HG03469 (cell line): ENCODE data around the gene CISD3.
"Not testable (repeated sequence)": the region's sequence is repeated elsewhere in the genome, so short reads cannot be mapped to it uniquely, and the experiment has no call there.

Experiments
- ATAC-seq: cut with Tn5 transposase; IDR thresholded peaks from one replicate; pipeline ENCODE4 v1.9.1; 2021; ENCODE audit warnings: mild to moderate bottlenecking, moderate library complexity, moderate number of reproducible peaks; ENCODE audit not compliant: unreplicated experiment

The CISD3 gene

DNA sequence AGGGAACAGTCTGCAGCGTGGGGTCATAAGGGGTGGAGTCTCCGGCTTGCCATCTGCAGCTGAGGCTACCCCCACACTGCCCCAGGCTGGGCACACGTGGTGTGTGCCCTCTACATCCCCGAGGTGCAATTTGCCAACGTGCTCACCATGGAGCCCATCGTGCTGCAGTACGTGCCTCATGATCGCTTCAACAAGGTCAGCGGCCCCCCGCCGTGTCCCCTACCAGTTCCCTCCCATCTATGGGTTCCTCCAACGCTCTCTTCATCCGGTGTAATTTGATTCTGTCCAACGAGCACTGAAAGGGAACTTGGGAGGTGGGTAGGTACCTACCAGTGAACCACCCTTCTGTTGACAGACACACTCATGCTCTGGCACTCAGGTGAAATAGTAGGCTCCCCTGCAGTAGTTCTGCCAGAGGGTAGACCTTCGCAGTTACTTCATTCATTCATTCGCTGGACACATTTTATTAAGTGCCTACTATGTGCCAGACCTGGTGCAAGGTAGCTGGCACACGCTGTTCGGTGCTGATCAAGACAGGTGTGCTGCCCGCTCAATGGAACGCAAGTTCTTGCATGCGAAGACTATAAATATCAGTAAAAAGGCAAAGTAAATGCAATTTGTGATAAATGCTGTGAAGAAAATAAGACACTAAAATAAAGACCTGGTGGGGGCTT is 22.3 kb upstream of the CISD3 start:
- no peak for ATAC-seq

DNA sequence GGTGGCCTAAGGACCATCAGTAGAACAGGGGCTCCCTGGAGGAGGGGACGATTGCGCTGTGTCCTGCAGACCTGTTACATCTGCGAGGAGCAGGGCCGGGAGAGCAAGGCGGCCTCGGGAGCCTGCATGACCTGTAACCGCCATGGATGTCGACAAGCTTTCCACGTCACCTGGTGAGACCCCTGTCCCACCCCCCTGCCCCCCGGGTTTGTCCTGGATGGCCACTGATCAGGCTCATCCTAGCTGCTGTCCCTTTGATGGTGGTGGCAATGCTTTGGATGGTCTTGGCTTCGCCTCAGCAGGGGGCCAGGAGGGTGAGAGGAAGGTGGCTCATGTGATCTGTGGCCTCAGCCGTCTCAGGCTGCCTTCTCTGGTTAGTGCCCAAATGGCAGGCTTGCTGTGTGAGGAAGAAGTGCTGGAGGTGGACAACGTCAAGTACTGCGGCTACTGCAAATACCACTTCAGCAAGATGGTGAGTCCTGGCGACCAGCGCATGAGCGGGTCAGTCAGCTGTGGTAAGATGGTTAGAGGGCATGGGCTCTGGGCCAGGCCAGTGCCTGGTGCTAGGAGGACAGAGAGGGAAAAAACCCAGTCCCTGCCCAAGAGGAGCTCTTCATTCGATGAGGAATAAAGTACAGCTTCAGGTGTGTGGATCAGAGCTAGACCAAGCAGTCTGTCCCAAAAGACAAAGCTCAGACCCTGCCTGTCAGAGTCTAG is 20.9 kb upstream of the CISD3 start:
- no peak for ATAC-seq

DNA sequence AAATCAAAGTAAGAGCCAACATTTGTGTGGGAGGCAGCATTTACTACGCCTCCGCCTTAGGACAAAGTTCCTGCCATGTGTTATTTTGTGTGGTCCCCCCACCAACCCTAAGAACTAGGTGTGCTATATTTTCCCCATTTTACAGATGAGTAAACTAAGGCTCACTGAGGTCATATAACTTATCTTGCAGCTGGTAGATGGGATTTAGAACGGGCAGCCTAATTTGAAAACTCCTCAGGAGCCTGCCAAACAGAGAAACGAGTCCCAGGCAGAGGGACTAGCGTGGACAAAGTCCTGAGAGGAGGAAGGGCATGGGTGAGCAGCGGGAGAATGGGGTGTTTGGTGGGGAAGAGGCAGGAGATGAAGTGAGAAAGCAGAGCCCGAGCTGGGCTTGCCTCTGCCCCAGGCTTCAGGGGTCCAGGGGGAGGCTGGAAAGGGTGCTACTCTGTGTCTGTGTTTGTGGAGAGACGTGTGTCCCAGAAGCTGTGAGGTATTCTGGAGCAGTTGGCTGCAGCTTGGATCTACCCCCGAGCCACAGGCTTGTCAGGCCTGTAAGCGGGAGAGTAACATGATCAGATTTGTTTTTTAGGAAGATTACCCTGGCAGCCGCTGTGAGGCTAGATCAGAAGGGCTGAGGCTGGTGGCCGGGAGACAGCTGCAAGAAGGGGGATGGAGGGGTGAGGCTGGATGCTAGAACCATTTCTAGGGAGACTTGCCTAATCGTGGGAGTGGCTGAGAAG is 20.1 kb upstream of the CISD3 start:
- no peak for ATAC-seq

DNA sequence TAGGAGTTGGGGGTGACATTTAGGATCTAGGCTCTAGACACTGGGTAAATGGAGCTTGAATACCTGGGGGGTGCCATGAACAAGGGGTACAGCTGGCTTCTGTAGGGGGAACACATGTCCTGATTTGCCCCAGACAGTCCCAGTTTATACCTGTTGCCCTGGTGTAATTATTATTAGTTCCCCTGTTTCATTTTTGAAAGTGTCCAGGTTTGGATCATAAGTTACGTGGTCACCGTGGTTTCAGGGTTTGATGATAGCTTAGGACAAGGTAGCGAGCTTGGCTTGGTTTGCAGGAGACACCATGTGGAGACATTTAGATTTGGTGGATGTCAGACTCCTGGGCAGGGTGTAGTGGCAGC is 19.6 kb upstream of the CISD3 start:
- ATAC-seq: no peak

DNA sequence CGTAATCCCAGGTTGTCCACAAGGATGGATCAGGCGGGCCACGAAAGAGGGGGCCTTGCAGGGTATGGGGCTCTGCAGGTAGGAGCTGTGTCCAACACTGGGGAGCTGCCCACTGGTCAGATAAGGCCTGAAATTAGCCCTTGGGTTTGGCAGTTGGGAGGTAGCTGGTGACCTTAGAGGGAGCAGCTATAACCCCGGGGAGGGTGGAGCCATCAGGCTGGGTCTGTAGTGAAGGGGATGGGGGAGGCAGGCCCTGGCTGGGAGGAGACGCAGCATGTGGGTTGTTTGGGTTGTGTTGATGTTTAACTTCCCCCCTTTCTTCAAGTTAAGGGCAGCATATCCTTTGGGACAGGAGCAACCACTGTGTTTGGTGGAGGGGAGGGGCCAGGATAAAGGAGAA is 19.2 kb upstream of the CISD3 start:
- no peak for ATAC-seq

GRCh38 chr17:38711792-38712571 is 18.2 kb upstream of the CISD3 start:
- no peak for ATAC-seq

DNA sequence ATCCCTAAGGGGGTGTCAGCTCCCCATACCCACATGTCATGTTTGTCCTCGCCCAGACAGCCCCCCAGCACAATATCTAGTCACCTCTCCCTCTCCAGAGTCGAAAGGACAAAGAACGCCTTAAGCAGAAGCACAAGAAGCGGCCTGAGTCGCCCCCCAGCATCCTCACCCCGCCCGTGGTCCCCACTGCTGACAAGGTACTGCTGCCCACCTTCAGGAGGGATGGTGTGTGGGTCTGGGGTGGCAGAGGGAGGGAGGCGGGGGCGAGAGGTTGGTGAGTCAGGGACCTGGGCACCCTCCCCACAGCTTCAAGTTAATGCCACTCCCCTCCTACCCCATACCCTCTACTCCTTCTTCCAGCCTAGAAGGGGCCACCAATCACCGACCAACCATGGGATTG is 17.5 kb upstream of the CISD3 start:
- ATAC-seq: no peak

DNA sequence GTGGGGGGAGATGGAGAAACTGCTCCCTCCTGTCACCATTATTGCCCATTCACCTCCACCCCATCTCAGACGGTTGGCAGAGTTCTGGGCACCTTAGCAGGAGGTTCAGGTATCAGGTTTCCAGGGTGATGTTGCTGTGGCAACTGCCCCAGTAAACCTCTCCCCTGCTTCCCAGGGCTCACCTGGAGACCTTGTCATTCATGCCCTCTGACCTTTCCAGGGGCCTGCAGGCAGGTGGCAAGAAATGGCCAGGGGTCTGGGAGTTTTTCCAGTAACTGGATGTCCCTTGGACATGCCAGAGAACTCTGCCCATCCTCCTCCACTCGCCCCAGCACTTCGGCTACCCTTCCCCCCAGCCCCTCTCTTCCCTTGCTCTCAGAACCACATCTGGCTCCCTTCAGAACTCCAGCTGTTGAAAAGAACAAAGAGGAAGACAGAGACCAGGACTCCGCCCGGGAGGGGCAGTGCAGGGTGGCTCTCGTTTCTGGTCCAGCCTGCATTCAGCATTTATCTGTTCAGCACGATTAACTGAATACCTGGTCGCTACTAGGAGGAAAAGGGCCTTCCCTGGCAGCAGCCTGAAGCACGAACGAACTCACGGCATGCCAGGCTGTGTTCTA is 16.6 kb upstream of the CISD3 start:
- no peak for ATAC-seq

GRCh38 chr17:38715216-38715943 is 14.8 kb upstream of the CISD3 start:
- no peak for ATAC-seq

- no peak for ATAC-seq
These were observed 13.7 kb upstream of the CISD3 start for GRCh38 chr17:38716368-38717005.

- ATAC-seq: no peak
These were observed 12.9 kb upstream of the CISD3 start for GRCh38 chr17:38717139-38717745.

GRCh38 chr17:38719289-38719942 is 10.7 kb upstream of the CISD3 start:
- ATAC-seq: no peak

- no peak for ATAC-seq
These were observed 10.0 kb upstream of the CISD3 start for GRCh38 chr17:38719943-38720641.

DNA sequence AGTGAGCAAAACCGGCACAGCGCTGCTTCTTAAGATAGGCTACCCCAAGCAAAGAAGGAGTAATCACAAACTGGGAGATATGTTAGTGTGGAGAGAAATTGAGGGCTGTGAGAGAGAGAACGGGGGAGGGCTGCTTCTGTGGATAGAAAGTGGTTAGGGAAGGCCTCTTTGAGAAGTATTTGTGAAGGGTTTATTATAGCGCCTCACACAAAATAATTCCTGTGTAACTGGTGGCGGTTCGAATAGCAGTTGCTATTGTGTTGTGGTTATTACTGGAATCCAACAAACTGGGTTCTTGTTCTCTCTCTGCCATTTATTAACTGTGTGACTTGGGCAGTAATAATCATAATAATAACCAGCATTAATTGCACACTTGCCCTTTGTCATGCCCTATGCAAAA is 9.2 kb upstream of the CISD3 start:
- ATAC-seq: no peak

GRCh38 chr17:38721802-38722201 is 8.3 kb upstream of the CISD3 start:
- no peak for ATAC-seq

DNA sequence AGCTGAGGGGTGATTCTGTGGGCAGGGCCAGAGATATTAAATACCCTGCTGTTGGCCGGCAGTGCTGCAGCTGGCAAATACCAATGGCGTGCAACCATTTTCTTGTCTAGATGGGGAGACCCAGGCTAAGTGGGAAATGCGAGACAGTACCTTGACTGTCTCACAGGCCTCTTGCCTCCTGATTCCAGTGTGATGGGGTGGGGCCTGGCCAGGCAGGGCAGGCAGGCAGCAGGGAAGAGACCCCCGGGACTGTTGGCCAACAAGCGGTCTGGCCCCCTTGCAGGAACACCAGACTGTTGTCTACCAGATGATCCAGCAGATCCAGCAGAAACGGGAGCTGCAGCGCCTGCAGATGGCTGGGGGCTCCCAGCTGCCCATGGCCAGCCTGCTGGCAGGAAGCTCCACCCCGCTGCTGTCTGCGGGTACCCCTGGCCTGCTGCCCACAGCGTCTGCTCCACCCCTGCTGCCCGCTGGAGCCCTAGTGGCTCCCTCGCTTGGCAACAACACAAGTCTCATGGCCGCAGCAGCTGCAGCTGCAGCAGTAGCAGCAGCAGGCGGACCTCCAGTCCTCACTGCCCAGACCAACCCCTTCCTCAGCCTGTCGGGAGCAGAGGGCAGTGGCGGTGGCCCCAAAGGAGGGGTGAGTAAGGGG is 5.7 kb upstream of the CISD3 start:
- no peak for ATAC-seq

DNA sequence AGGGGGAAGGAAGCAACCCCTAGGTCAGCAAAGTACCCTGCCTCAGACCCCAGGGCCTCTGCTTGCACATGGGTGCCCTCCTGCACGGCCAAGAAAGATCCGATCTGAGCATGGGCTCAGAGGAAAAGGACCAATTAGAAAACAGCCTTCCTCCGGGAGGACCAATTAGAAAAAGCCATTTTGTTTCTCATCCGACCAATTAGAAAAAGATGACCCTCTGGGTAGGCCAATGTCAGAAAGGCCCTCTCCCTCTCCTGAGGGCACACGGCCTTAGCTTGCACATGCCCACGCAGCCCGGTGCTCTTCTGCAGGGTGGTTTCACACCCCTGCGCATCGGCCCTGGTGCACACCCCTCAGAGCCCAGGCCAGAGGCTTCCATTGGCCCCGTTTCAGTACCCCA is 5.1 kb upstream of the CISD3 start:
- no peak for ATAC-seq

GRCh38 chr17:38726145-38726544 is 4.0 kb upstream of the CISD3 start:
- not testable (repeated sequence) for ATAC-seq
